ENCODE results near the gene TC2N. TPM values are rescaled to one million over a fixed set of nuclear protein-coding genes. Genes with fewer than 3 reads are reported as not detected.

Gene TC2N
- total RNA-seq, 1 experiment from 2014 or later, result 30.6 TPM

- Mint-ChIP-seq H3K4me1 (ENCODE audit: low read depth, unreplicated experiment) (no peaks in the 10 kb centered on the region), H3K9me3 (ENCODE audit: unreplicated experiment) (no peaks in the 10 kb centered on the region), H3K27ac (ENCODE audit: unreplicated experiment) (no peak overlapping the region), H3K36me3 (ENCODE audit: insufficient read depth, unreplicated experiment) (no peaks in the 10 kb centered on the region), H3K4me3 (ENCODE audit: unreplicated experiment) (no peak overlapping the region), H3K27me3 (ENCODE audit: insufficient read depth, unreplicated experiment) (no peaks in the 10 kb centered on the region)
- Histone ChIP-seq H3K4me1 (no peaks in the 10 kb centered on the region), H3K27me3 (replicated peaks; ENCODE audit: control insufficient read depth, insufficient read depth, low read length) (no peaks in the 10 kb centered on the region), H3K36me3 (ENCODE audit: control insufficient read depth, insufficient read depth, low read length) (no peaks in the 10 kb centered on the region), H3K4me3 (ENCODE audit: low read depth, low read length) (no peak overlapping the region), H3K9me3 (no peaks in the 10 kb centered on the region)
- no peak for TF ChIP-seq CTCF (IDR thresholded peaks at IDR 0.05; ENCODE audit: insufficient read depth in 1 of 2, low read depth in 1 of 2, low read length in 1 of 2, severe bottlenecking in 1 of 2, unreplicated experiment in 1 of 2)
- BruUV-seq (replicated peaks), result no TSS peak
- ChIA-PET CTCF (no interaction called here), POLR2A (no interaction called here)
- intact Hi-C loops (cut with micrococcal nuclease; ENCODE audit: unreplicated experiment), result loop anchor here (5.0 kb wide), 1 partner anchor 35 kb away; no protein-coding TSS in a partner anchor
- no peak for DNase-seq
These were observed 9.7 kb downstream of the TC2N start for GRCh38 chr14:91857614-91858013.

- H3K4me3 ChIP-seq (ENCODE audit: low read depth, low read length), result no peak overlapping the region
- Mint-ChIP-seq H3K27me3 (ENCODE audit: insufficient read depth, unreplicated experiment) (no peaks in the 10 kb centered on the region), H3K27ac (ENCODE audit: unreplicated experiment) (no peak overlapping the region), H3K9me3 (ENCODE audit: unreplicated experiment) (no peaks in the 10 kb centered on the region), H3K4me3 (ENCODE audit: unreplicated experiment) (no peak overlapping the region), H3K4me1 (ENCODE audit: low read depth, unreplicated experiment) (no peaks in the 10 kb centered on the region), H3K36me3 (ENCODE audit: insufficient read depth, unreplicated experiment) (no peaks in the 10 kb centered on the region)
- intact Hi-C loops (cut with micrococcal nuclease; ENCODE audit: unreplicated experiment), result no loop called here
- no peak for TF ChIP-seq CTCF (IDR thresholded peaks at IDR 0.05; ENCODE audit: insufficient read depth in 1 of 2, low read depth in 1 of 2, low read length in 1 of 2, severe bottlenecking in 1 of 2, unreplicated experiment in 1 of 2)
- no peak for DNase-seq
- CTCF ChIA-PET, result no interaction called here
- POLR2A ChIA-PET, result no interaction called here
- H3K9me3 ChIP-seq, result no peaks in the 10 kb centered on the region
- H3K36me3 ChIP-seq (ENCODE audit: control insufficient read depth, insufficient read depth, low read length), result no peaks in the 10 kb centered on the region
- H3K4me1 ChIP-seq, result no peaks in the 10 kb centered on the region
- no peaks in the 10 kb centered on the region for H3K27me3 ChIP-seq (replicated peaks; ENCODE audit: control insufficient read depth, insufficient read depth, low read length)
- no TSS peak for BruUV-seq (replicated peaks)
These were observed 12.9 kb downstream of the TC2N start for GRCh38 chr14:91854327-91854934.

GRCh38 chr14:91851563-91851962, 15.8 kb downstream of the TC2N start:
- ChIA-PET CTCF (no interaction called here), POLR2A (no interaction called here)
- Histone ChIP-seq H3K9me3 (no peaks in the 10 kb centered on the region), H3K27me3 (replicated peaks; ENCODE audit: control insufficient read depth, insufficient read depth, low read length) (no peaks in the 10 kb centered on the region), H3K4me1 (no peaks in the 10 kb centered on the region), H3K4me3 (ENCODE audit: low read depth, low read length) (no peak overlapping the region), H3K36me3 (ENCODE audit: control insufficient read depth, insufficient read depth, low read length) (no peaks in the 10 kb centered on the region)
- Mint-ChIP-seq H3K27me3 (ENCODE audit: insufficient read depth, unreplicated experiment) (no peaks in the 10 kb centered on the region), H3K36me3 (ENCODE audit: insufficient read depth, unreplicated experiment) (no peaks in the 10 kb centered on the region), H3K9me3 (ENCODE audit: unreplicated experiment) (no peaks in the 10 kb centered on the region), H3K4me1 (ENCODE audit: low read depth, unreplicated experiment) (no peaks in the 10 kb centered on the region), H3K4me3 (ENCODE audit: unreplicated experiment) (no peak overlapping the region), H3K27ac (ENCODE audit: unreplicated experiment) (no peak overlapping the region)
- BruUV-seq (replicated peaks), result no TSS peak
- no peak for DNase-seq
- intact Hi-C loops (cut with micrococcal nuclease; ENCODE audit: unreplicated experiment), result no loop called here
- no peak for TF ChIP-seq CTCF (IDR thresholded peaks at IDR 0.05; ENCODE audit: insufficient read depth in 1 of 2, low read depth in 1 of 2, low read length in 1 of 2, severe bottlenecking in 1 of 2, unreplicated experiment in 1 of 2)

Data from Caco-2 (cell line).